HG03095 (cell line): Measurements from ENCODE around the gene LIMK1.
A peak's percentile ranks its signal among the peaks of the same experiment; 100 is the strongest.
"Not testable (repeated sequence)": the region's sequence is repeated elsewhere in the genome, so short reads cannot be mapped to it uniquely, and the experiment has no call there.

Experiments used
- ATAC-seq: cut with Tn5 transposase; IDR thresholded peaks from one replicate; pipeline ENCODE4 v1.9.1; 2021; ENCODE audit warnings: moderate library complexity; ENCODE audit not compliant: unreplicated experiment

The LIMK1 gene

GRCh38 chr7:74083117-74083876, at the start of gene LIMK1:
Gene LIMK1, plus strand, starts transcription at chr7:74083804. Its CDS starts 187 bp downstream, at chr7:74083991.
- ATAC-seq, result peak; percentile 66

GRCh38 chr7:74037609-74038008, 46.0 kb upstream of the LIMK1 start:
- no peak for ATAC-seq

- no peak for ATAC-seq
Measured at GRCh38 chr7:74038194-74038961, 45.2 kb upstream of the LIMK1 start.

- ATAC-seq, result no peak
Measured at GRCh38 chr7:74039337-74039736, 44.3 kb upstream of the LIMK1 start.

DNA sequence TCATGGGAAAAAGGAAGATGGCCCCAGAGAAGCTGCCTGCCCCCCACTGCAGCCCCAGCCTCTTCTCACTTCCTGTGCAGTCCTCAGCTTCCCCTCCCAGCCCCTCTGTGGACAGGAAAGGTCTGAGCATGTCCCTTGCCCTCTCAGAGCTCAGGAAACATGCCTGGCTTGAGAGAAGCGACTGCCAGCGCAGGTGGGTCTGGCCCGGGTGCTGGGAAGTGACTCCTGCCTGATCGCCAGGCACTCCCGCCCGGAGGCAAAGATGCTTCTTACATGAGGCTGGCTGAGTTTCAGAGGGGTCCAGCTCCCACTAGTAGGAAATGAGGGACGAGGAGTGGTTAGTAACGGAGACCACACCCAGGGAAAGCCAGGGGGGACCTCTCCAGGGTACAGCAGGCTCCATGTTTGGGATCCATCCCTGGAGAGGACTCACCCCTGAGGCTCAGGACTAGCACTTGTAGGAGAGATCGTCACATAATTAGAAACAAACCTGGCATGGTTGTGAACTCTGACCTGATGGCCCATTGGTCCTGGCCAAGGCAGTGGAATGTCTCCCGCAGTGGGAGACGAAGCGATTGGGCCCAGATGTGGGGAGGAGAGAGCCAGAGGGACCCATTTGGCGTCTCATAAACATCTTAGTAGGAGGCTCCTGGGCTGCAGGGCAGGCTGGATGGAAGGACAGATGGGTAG, 43.4 kb upstream of the LIMK1 start:
- no peak for ATAC-seq

DNA sequence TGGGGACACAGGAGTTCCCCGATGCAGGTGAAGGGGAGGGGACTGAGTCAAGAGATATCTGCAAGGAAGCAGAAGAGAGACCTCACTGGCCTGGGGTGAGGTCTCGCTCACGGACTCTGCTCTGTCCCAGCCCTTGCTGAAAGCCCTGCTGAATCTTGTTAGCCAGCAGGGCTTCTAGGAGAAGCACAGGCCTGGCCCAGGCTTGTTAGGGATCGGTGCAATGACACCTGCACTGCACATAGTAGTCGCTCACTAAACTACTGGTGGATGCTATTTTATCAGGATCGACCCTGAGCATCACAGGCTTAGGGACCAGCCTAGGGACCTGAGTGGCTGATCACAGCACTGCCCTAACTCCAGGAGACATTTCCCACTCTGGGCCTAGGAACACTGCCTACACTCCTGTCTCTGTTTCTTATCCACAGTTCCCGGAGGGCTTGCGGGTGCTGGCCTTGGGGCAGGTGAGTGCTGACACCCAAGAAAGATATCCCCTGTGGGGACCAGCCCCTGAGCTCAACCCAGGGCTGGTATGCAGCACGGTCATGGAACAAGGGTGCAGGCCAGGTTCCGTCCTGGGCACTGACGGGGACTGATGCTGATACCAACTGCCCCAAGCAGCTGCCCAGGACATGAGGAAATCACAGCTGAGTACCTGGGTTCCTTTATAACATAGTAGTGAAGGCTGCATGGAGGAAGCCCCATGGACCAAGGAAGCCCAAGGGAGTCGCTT, 42.6 kb upstream of the LIMK1 start:
- no peak for ATAC-seq

- no peak for ATAC-seq
Measured at GRCh38 chr7:74042746-74043522, 40.7 kb upstream of the LIMK1 start.

GRCh38 chr7:74043523-74043951, 40.1 kb upstream of the LIMK1 start:
- no peak for ATAC-seq

DNA sequence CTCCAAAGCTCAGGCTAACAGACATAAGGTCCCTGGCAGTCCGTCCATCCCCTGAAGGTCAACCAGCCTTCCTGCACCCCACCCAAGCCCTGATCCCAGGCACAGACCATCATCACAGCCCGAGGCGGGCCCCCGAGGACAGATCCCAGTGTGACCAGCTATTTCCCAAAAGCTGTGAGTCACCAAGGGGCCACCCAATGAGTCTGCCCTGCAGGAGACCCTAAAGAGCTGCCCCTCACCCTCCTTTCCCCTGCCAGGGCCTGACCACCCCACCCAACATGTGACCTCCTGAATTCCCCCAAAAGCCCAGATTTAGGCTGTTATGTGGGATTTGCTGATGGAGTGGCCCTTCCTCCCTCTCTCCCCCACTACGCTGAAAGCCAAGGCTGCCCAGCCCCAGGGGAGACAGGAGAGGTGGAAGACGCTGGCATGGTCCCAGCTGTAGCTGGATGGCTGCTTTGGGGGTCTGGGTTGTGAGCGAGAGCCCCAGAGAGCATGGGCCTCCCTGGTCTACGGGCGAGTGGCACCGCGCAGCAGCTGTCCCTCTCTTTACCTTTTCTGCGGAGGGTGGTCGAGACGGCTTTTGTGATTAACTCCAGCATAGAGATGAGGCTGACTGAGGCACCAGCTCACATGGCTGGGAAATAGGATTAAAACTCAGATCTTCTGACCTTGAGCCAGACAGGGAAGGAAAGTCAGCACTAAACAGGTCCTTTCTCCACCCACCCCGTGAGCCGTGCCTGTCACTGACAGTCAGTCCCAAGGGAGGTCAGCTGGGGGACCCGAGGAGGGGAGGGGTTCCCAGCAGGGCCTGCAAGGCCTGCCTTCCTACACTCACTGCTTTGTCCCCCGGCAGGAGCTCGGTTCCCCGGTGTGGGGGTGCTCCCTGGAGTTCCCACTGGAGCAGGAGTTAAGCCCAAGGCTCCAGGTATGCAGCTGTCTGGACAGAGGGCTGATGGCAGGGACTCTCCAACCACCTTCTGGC, 38.9 kb upstream of the LIMK1 start:
- ATAC-seq, result no peak

- not testable (repeated sequence) for ATAC-seq
Measured at GRCh38 chr7:74046581-74046980, 37.0 kb upstream of the LIMK1 start.

- no peak for ATAC-seq
Measured at GRCh38 chr7:74047804-74048380, 35.7 kb upstream of the LIMK1 start.

DNA sequence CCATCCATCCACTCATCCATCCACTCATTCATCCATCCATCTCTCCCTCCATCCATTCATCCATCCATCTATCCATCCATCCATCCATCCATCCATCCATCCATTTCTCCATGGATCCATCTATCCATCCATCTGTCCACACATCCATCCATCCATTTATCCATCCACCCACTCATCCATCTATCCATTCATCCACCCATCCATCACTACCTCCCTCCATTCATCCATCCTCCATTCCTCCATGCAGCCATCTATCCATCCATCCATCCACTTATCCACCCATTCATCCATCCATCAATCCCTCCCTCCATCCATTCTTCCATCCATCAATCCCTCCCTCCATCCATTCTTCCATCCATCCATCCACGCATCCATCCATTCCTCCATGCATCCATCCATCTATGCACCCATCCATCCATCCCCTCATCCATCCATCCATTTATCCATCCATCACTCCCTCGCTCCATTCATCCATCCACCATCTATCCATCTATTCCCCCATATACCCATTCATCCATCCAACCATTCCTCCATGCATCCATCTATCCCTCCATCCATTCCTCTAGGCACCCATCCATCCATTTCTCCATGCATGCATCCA, 34.5 kb upstream of the LIMK1 start:
- ATAC-seq, result no peak

DNA sequence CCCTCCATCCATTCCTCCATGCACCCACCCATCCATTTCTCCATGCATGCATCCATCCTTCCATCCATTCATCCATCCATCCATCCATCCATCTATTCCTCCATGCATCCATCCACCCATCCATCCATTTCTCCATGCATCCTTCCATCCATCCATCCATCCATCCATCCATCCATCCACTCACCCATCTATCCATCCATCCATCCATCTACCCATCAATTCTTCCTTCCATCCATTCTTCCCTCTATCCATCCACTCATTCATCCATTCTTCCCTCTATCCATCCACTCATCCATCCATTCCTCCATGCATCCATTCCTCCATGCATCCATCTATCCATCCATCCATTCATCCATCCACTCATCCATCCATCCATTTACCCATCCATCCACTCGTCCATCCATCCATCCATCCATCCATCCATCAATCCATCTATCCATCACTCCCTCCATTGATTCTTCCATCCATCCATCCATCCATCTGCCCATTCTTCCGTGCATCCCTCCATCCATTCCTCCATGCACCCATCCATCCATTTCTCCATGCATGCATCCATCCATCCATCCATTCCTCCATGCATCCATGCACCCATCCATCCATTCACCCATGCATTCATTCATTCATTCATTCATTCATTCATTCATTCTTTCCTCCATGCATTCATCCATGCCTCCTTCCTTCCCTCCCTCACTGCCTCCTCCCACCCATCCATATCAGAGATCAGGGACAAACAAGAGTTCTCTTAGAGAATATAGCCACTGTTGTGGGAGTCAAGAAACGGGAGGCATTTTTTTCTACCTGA, 33.4 kb upstream of the LIMK1 start:
- no peak for ATAC-seq

DNA sequence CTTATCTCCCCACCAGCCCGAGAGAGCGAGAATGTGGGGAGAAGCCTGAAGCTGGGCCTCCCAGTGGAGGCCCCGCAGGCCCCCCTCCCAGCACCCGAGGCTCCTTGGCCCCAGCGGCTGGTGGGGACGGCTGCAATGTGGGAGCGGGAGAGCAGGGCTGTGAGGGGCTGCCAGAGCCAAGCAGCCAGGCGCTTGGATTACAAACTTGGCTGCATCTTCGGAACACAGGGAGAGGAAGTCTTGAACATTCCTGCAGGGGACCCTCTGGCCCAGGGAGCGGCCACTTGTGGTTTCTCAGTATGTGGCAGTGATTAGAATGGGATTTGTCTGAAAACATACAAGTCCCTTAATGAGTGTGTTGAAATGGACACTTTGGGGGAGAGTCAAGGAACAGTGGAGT, 32.4 kb upstream of the LIMK1 start:
- no peak for ATAC-seq

DNA sequence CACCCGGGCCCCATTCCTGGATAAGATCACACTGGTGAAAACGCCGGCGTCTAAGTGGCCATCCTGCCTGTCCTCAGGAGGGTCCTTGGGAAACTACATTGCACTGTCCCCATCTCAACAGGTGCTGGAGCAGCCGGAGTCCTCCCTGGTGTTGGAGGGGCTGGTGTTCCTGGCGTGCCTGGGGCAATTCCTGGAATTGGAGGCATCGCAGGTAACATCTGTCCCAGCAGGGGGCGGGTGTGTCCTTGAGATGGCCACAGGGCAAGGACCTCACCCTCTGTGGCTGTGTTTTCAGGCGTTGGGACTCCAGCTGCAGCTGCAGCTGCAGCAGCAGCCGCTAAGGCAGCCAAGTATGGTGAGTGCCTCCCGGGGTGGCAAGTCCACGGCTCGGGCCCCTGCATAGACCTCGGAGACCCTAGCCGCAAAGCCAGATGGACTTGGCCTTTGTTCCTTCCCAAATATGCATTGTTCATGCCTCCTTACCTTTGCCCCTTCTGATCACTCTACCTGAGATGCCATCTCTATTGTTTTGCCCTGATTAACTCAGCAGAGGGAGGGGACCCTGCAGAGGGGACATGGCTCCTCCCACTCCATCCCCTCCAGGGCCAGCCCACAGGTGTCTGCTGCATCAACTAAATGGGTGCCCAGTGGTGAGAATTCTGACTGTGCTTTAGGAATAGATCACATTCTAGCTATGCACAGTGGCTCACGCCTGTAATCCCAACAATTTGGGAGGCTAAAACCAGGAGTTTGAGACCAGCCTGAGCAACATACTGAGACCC, 31.8 kb upstream of the LIMK1 start:
- ATAC-seq, result no peak

DNA sequence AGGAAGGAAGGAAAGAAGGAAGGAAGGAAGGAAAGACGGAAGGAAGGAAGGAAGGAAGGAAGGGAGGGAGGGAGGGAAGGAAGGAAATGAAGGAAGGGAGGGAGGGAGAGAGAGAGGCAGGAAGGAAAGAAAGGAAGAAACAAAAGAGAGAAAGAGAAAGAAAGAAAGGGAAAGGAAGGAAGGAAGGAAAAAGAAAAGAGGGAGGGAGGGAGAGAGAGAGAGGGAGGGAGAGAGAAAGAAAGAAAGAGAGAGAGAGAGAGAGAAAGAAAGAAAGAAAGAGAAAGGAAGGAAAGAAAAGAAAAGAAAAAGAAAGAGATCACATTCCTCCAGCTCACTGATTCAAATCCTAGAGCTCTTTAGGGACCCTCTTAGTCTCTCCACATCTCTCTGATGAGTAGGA, 31.0 kb upstream of the LIMK1 start:
- ATAC-seq, result no peak
